ENCODE measurements around the gene FBLN2.

Gene FBLN2

GRCh38 chr3:13556207-13556606 lies 7.3 kb downstream of the FBLN2 start:
- TF ChIP-seq CTCF (IDR thresholded peaks at IDR 0.05; ENCODE audit: low read depth, low read length, missing control alignments): no peak

GRCh38 chr3:13556917-13557316 lies 8.0 kb downstream of the FBLN2 start:
- no peak for DNase-seq (ENCODE audit: low read depth)
- TF ChIP-seq CTCF (IDR thresholded peaks at IDR 0.05; ENCODE audit: low read depth, low read length, missing control alignments): no peak
- no peak overlapping the region for H3K4me3 ChIP-seq (ENCODE audit: low read depth, low read length)

More at GRCh38 chr3:13556207-13556606, 7.3 kb downstream of the FBLN2 start:
- no peak overlapping the region for H3K4me3 ChIP-seq (ENCODE audit: low read depth, low read length)
- no peak for DNase-seq (ENCODE audit: low read depth)

- no peak overlapping the region for H3K4me3 ChIP-seq (ENCODE audit: low read depth, low read length)
- DNase-seq (ENCODE audit: low read depth): no peak
- no peak for TF ChIP-seq CTCF (IDR thresholded peaks at IDR 0.05; ENCODE audit: low read depth, low read length, missing control alignments)
Measured at GRCh38 chr3:13557417-13557816, 8.5 kb downstream of the FBLN2 start.

GRCh38 chr3:13557926-13558325 lies 9.0 kb downstream of the FBLN2 start:
- no peak for TF ChIP-seq CTCF (IDR thresholded peaks at IDR 0.05; ENCODE audit: low read depth, low read length, missing control alignments)
- no peak overlapping the region for H3K4me3 ChIP-seq (ENCODE audit: low read depth, low read length)
- DNase-seq (ENCODE audit: low read depth): no peak

GRCh38 chr3:13558651-13559050 lies 9.7 kb downstream of the FBLN2 start:
- H3K4me3 ChIP-seq (ENCODE audit: low read depth, low read length): no peak overlapping the region
- DNase-seq (ENCODE audit: low read depth): no peak
- no peak for TF ChIP-seq CTCF (IDR thresholded peaks at IDR 0.05; ENCODE audit: low read depth, low read length, missing control alignments)

- no peak for TF ChIP-seq CTCF (IDR thresholded peaks at IDR 0.05; ENCODE audit: low read depth, low read length, missing control alignments)
- H3K4me3 ChIP-seq (ENCODE audit: low read depth, low read length): no peak overlapping the region
- no peak for DNase-seq (ENCODE audit: low read depth)
Measured at GRCh38 chr3:13559764-13560525, 11.0 kb downstream of the FBLN2 start.

GRCh38 chr3:13561376-13561775 lies 12.5 kb downstream of the FBLN2 start:
- no peak overlapping the region for H3K4me3 ChIP-seq (ENCODE audit: low read depth, low read length)
- TF ChIP-seq CTCF (IDR thresholded peaks at IDR 0.05; ENCODE audit: low read depth, low read length, missing control alignments): no peak
- DNase-seq (ENCODE audit: low read depth): no peak
